ENCODE measurements around the gene CDA.

GRCh38 chr1:20641975-20642374 is 53.1 kb downstream of the CDA start:
- TF ChIP-seq POLR2AphosphoS5 (IDR thresholded peaks at IDR 0.05) (no peak), CTCF (IDR thresholded peaks at IDR 0.05) (no peak)

All from upper lobe of left lung (tissue), 4 donors.